GM12872 (cell line): ENCODE measurements around the gene NFATC3.

Experiments used
- CTCF ChIP-seq: IDR thresholded peaks from 3 replicates; pipeline ENCODE4 v1.5.1; 2011; ENCODE audit warnings: low read depth, mild to moderate bottlenecking, low read length, moderate library complexity; ENCODE audit not compliant: insufficient read depth

Gene NFATC3

GRCh38 chr16:68246121-68246520 lies 161.0 kb downstream of the NFATC3 start:
- TF ChIP-seq CTCF: no peak

- TF ChIP-seq CTCF: no peak
These were observed 161.5 kb downstream of the NFATC3 start for GRCh38 chr16:68246666-68247065.

- TF ChIP-seq CTCF: no peak
These were observed 162.2 kb downstream of the NFATC3 start for GRCh38 chr16:68247400-68247799.

- no peak for TF ChIP-seq CTCF
These were observed 162.8 kb downstream of the NFATC3 start for GRCh38 chr16:68247932-68248331.

- no peak for TF ChIP-seq CTCF
These were observed 164.2 kb downstream of the NFATC3 start for GRCh38 chr16:68249371-68249770.

- TF ChIP-seq CTCF: no peak
These were observed 165.8 kb downstream of the NFATC3 start for GRCh38 chr16:68250951-68251350.

GRCh38 chr16:68251832-68252231 lies 166.7 kb downstream of the NFATC3 start:
- no peak for TF ChIP-seq CTCF

- no peak for TF ChIP-seq CTCF
These were observed 167.2 kb downstream of the NFATC3 start for GRCh38 chr16:68252383-68252782.
